Neural crest cell (in vitro differentiated cells): Measurements from ENCODE around the gene NPR2. TPM values are rescaled to one million over a fixed set of nuclear protein-coding genes. Genes with fewer than 3 reads are reported as not detected.

Experiments used
- DNase-seq: peaks from one replicate; pipeline ENCODE4 v3.0.0; 2021; ENCODE audit warnings: low read depth, mixed read lengths, low spot score
- H3K27ac Mint-ChIP-seq: one replicate; pipeline ENCODE4 v1.8.0; 2021; ENCODE audit warnings: mild to moderate bottlenecking, mixed read lengths; ENCODE audit not compliant: unreplicated experiment
- H3K27me3 Mint-ChIP-seq: 2 replicates; pipeline ENCODE4 v1.8.0; 2021; ENCODE audit warnings: low read depth, mild to moderate bottlenecking, mixed read lengths
- H3K36me3 Mint-ChIP-seq: 2 replicates; pipeline ENCODE4 v1.8.0; 2021; ENCODE audit warnings: low read depth, mild to moderate bottlenecking, mixed read lengths
- H3K4me1 Mint-ChIP-seq: 2 replicates; pipeline ENCODE4 v1.8.0; 2021; ENCODE audit warnings: mixed read lengths
- H3K4me3 Mint-ChIP-seq: one replicate; pipeline ENCODE4 v1.8.0; 2021; ENCODE audit warnings: mild to moderate bottlenecking, mixed read lengths
- H3K9me3 Mint-ChIP-seq: 2 replicates; pipeline ENCODE4 v1.8.0; 2021; ENCODE audit warnings: mixed read lengths
- total RNA-seq: library from RNA; stranded (reverse); gene quantifications from 2 replicates; pipeline ENCODE4 v1.2.1, GENCODE V29; 2021
- TF ChIP-seq, protein P1 (sequence below): fragments of 200-600 bp; sonication (generic); conservative IDR thresholded peaks from 2 replicates; pipeline ENCODE4 v1.5.0; 2021; ENCODE audit warnings: antibody characterized with exemption, mild to moderate bottlenecking

The NPR2 gene
- total RNA-seq, 1 donor from 2014 or later = 26.9 TPM

DNA sequence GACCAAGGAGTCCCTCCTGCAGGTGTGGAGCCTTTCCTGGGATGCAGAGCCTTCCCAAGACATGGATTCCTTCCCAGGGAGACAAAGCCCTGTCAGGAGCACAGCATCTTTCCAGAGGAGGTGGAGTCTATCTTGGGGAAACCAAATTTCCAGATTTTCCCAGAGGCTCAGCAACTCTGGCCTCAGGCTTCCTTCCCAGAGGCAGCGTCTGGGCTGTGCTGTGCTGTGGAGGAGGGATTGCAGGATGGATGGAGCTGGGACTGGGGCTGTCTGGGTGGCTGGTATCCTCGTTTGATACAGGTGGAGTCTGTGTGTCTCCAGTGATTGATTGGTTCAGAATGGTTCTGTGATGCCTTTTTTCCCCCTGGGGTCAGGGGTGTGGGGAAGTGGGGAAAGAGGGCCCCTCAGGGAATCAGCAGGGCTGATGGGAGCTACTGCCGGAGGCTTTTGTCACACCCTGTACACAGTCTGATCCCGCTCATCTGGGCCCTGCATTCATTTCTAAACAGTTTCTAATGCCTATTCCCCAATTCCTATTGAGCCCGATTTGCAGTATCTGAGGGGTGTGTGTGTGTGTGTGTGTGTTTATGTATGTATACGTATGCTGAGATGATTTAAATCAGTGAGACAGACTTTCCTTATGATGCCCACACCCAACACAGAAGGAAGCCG is 62.8 kb downstream of the NPR2 start:
- DNase-seq = no peak
- TF ChIP-seq, protein P1, sequence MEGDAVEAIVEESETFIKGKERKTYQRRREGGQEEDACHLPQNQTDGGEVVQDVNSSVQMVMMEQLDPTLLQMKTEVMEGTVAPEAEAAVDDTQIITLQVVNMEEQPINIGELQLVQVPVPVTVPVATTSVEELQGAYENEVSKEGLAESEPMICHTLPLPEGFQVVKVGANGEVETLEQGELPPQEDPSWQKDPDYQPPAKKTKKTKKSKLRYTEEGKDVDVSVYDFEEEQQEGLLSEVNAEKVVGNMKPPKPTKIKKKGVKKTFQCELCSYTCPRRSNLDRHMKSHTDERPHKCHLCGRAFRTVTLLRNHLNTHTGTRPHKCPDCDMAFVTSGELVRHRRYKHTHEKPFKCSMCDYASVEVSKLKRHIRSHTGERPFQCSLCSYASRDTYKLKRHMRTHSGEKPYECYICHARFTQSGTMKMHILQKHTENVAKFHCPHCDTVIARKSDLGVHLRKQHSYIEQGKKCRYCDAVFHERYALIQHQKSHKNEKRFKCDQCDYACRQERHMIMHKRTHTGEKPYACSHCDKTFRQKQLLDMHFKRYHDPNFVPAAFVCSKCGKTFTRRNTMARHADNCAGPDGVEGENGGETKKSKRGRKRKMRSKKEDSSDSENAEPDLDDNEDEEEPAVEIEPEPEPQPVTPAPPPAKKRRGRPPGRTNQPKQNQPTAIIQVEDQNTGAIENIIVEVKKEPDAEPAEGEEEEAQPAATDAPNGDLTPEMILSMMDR = no peak
- H3K36me3 Mint-ChIP-seq = no peaks in the 10 kb centered on the region
- H3K4me3 Mint-ChIP-seq = no peak overlapping the region
- no peaks in the 10 kb centered on the region for H3K4me1 Mint-ChIP-seq
- peaks cover 2% of the 10 kb centered on the region for H3K27me3 Mint-ChIP-seq
- H3K27ac Mint-ChIP-seq = no peak overlapping the region
- no peaks in the 10 kb centered on the region for H3K9me3 Mint-ChIP-seq

DNA sequence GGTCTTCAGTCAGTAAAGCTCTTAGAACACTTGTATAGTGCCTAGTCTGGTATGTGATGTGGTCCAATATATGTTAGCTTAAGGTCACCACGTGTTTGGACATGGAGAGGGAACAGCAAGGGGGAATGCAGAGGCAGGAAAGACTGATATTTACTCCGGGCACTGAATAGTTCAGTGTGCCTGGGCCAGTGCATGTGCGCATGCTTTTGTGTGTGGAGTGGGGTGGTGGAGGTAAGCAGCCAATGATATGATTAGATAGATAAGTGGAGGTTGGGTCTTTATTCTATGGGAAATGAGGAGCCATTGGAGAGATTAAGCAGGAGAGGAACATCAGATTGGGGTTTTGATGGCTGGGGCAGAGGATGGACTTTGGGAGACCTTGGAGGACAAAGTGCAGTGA is 64.8 kb downstream of the NPR2 start:
- TF ChIP-seq, protein P1 = no peak
- Mint-ChIP-seq H3K27me3 (peaks cover 15% of the 10 kb centered on the region), H3K9me3 (no peaks in the 10 kb centered on the region), H3K36me3 (no peaks in the 10 kb centered on the region), H3K4me3 (no peak overlapping the region), H3K4me1 (no peaks in the 10 kb centered on the region), H3K27ac (no peak overlapping the region)
- no peak for DNase-seq

DNA sequence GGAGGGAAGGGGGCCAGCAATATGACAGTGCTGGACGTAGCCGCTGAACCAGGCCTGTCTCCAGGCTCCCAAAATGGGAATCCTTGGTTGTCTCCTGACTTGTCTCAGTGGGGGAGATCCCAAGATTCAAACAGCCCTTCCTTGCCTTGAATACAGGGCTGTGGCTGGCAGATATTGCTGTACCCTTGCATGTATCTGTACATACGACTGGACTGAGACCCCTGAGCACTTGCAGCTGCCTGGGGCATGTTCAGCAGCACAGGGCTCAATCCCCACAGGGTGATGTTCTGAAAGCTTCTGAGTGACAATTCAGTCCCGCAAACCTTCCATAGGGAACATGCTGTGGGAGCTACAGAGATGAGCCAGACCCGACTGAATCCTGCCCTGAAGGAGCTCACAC is 65.5 kb downstream of the NPR2 start:
- DNase-seq = no peak
- TF ChIP-seq, protein P1 = no peak
- no peaks in the 10 kb centered on the region for H3K36me3 Mint-ChIP-seq
- no peak overlapping the region for H3K27ac Mint-ChIP-seq
- no peaks in the 10 kb centered on the region for H3K9me3 Mint-ChIP-seq
- H3K4me3 Mint-ChIP-seq = no peak overlapping the region
- no peaks in the 10 kb centered on the region for H3K4me1 Mint-ChIP-seq
- H3K27me3 Mint-ChIP-seq = peaks cover 21% of the 10 kb centered on the region

DNA sequence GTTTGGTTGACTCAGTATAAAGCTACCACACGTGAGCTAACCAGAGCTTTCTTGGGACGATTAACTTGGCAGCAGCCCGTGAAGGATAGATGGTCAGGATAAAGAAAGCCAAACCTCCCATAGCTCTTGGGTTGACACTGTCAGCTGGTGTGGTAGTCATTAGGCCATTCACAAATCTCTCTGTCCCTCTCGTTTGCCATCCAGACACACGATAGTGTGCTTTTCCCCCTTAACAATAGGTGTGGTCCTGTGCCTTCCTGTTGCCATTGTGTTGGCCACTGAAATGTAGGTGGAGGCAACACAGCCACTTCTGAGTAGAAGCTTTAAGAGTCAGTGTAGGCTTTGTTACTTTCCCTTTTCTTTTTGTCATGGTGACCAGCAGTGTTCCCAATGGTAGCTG is 67.1 kb downstream of the NPR2 start:
- no peak for DNase-seq

More for the DNA sequence above, 67.1 kb downstream of the NPR2 start:
- H3K9me3 Mint-ChIP-seq = no peaks in the 10 kb centered on the region
- TF ChIP-seq, protein P1 = no peak
- H3K4me1 Mint-ChIP-seq = no peaks in the 10 kb centered on the region
- no peak overlapping the region for H3K4me3 Mint-ChIP-seq
- peaks cover 25% of the 10 kb centered on the region for H3K27me3 Mint-ChIP-seq
- H3K36me3 Mint-ChIP-seq = no peaks in the 10 kb centered on the region
- peak overlapping the region; percentile 38 for H3K27ac Mint-ChIP-seq

Other genes with a start within 250 kb of the NPR2 start
- 42.7 and 47.6 TPM in 2 replicates for gene TESK1, start 186.3 kb upstream of the NPR2 start, total RNA-seq
- 1.4 and 2.0 TPM in 2 replicates for gene CD72, start 173.2 kb upstream of the NPR2 start, total RNA-seq
- 0.33 TPM in 1 of 2 replicates, not detected in the other for gene SIT1, start 140.7 kb upstream of the NPR2 start, total RNA-seq
- 14,026 and 17,379 TPM in 2 replicates for gene RMRP, start 133.6 kb upstream of the NPR2 start, total RNA-seq
- 15.4 and 17.2 TPM in 2 replicates for gene CCDC107, start 133.3 kb upstream of the NPR2 start, total RNA-seq
- 27.2 and 28.0 TPM in 2 replicates for gene ARHGEF39, start 126.4 kb upstream of the NPR2 start, total RNA-seq
- gene CA9, start 117.7 kb upstream of the NPR2 start, total RNA-seq = 0.45 and 0.63 TPM in 2 replicates
- 159 and 168 TPM in 2 replicates for gene TPM2, start 101.7 kb upstream of the NPR2 start, total RNA-seq
- 123 and 141 TPM in 2 replicates for gene TLN1, start 59.4 kb upstream of the NPR2 start, total RNA-seq
- 35.3 and 35.9 TPM in 2 replicates for gene CREB3, start 58.9 kb upstream of the NPR2 start, total RNA-seq
- gene GBA2, start 42.4 kb upstream of the NPR2 start, total RNA-seq = 84.9 and 95.9 TPM in 2 replicates
- 34.7 and 34.9 TPM in 2 replicates for gene RGP1, start 42.3 kb upstream of the NPR2 start, total RNA-seq
- gene MSMP, start 37.3 kb upstream of the NPR2 start, total RNA-seq = not detected in 2 replicates
- 1.4 TPM in 2 replicates for gene SPAG8, start 20.7 kb downstream of the NPR2 start, total RNA-seq
- 54.1 and 60.1 TPM in 2 replicates for gene HINT2, start 23.5 kb downstream of the NPR2 start, total RNA-seq
- gene FAM221B, start 37.1 kb downstream of the NPR2 start, total RNA-seq = 0.19 and 0.43 TPM in 2 replicates
- 23.9 and 26.5 TPM in 2 replicates for gene TMEM8B, start 37.6 kb downstream of the NPR2 start, total RNA-seq
- gene OR13J1, start 78.8 kb downstream of the NPR2 start, total RNA-seq = not detected in 2 replicates
- gene HRCT1, start 114.6 kb downstream of the NPR2 start, total RNA-seq = not detected in 2 replicates
- not detected in 2 replicates for gene SPAAR, start 117.9 kb downstream of the NPR2 start, total RNA-seq
- gene OR2S2, start 166.6 kb downstream of the NPR2 start, total RNA-seq = not detected in 2 replicates
- gene RECK, start 245.3 kb downstream of the NPR2 start, total RNA-seq = 9.4 and 9.5 TPM in 2 replicates